Upper lobe of right lung (tissue), 1 donor: Measurements from ENCODE around the gene ABCC11. TPM values are rescaled to one million over a fixed set of nuclear protein-coding genes. Genes with fewer than 3 reads are reported as not detected.

ENCODE experiments used
- ATAC-seq: fragments of 200-7000 bp; cut with Tn5 transposase; one replicate; pipeline ENCODE4 v1.9.1; 2020; ENCODE audit warnings: mild to moderate bottlenecking, moderate library complexity
- DNase-seq: peaks from one replicate; pipeline ENCODE4 v3.0.0-alpha.2; 2020
- H3K27ac ChIP-seq: fragments of 200-600 bp; one replicate; pipeline ENCODE4 v1.8.0; 2022
- H3K27me3 ChIP-seq: fragments of 200-600 bp; one replicate; pipeline ENCODE4 v1.8.0; 2022; ENCODE audit warnings: mild to moderate bottlenecking
- H3K36me3 ChIP-seq: fragments of 200-600 bp; one replicate; pipeline ENCODE4 v1.8.0; 2022
- H3K4me1 ChIP-seq: fragments of 200-600 bp; one replicate; pipeline ENCODE4 v1.8.0; 2022
- H3K4me3 ChIP-seq: fragments of 200-600 bp; one replicate; pipeline ENCODE4 v1.8.0; 2022; ENCODE audit warnings: mild to moderate bottlenecking
- H3K9me3 ChIP-seq: fragments of 200-600 bp; one replicate; pipeline ENCODE4 v1.8.0; 2022
- intact Hi-C: fragments of 100-400 bp; cut with DNase I; formaldehyde crosslinking; loops from one replicate; pipeline ENCODE4 v1.11.0; 2022
- long read RNA-seq: library from polyadenylated mRNA; unstranded; transcript quantifications from one replicate; pipeline ENCODE4 v2.0.0, GENCODE V29; 2021
- total RNA-seq: library from RNA; stranded (reverse); fragmentation: NEBNext Ultra II Directional; extraction: Animal tissue kit (Norgen Biotek cat#: 25700); gene quantifications from one replicate; pipeline ENCODE4 v1.2.1, GENCODE V29; 2021
- TF ChIP-seq, protein P1 (sequence below): fragments of 200-600 bp; IDR thresholded peaks from one replicate; pipeline ENCODE4 v1.8.0; 2022; ENCODE audit warnings: antibody characterized with exemption
- donor health status: DM: no; HTN: yes; CAD: no; lungs with severe emphysema.

Gene ABCC11
- not detected for total RNA-seq
- long read RNA-seq, partial matches to known transcripts, result 0 of 1 reads
- long read RNA-seq, other reads (novel, unspliced or antisense), result 1 of 1 reads

DNA sequence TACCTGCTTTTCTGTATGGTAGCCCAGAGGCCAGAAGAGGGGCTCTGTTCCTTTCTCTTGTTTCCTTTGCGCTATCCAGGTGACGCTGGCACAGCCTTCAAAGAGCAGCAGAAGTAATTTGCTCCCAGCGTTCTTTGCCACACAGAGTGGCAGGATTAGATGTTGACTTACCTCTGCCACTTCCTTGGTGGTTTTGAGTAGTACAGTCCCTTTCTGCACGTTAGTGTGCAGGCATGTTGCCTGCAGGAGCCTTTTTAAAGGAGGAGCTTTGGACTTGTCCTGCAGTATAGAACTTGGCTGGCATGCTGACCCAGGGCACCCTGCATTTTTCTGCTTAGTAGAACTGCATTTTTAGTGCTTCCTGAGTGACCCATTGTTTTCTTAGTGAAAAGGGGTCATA is at the start of gene ABCC11:
TSS of gene ABCC11 (minus strand) at position 229 of the 400 bp plus-strand sequence. CDS start 15,618 bp downstream, outside the sequence.
- H3K9me3 ChIP-seq, result no peaks in the 10 kb centered on the region
- H3K27me3 ChIP-seq, result no peaks in the 10 kb centered on the region
- ATAC-seq (peak; percentile 5), DNase-seq (no peak)
- intact Hi-C loops, result no loop called here
- peaks cover 3% of the 10 kb centered on the region for H3K36me3 ChIP-seq
- no peak within 1 kb of the TSS for H3K27ac ChIP-seq
- no peak within 1 kb of the TSS for H3K4me3 ChIP-seq
- peaks cover 24% of the 10 kb centered on the region for H3K4me1 ChIP-seq
- TF ChIP-seq, protein P1, sequence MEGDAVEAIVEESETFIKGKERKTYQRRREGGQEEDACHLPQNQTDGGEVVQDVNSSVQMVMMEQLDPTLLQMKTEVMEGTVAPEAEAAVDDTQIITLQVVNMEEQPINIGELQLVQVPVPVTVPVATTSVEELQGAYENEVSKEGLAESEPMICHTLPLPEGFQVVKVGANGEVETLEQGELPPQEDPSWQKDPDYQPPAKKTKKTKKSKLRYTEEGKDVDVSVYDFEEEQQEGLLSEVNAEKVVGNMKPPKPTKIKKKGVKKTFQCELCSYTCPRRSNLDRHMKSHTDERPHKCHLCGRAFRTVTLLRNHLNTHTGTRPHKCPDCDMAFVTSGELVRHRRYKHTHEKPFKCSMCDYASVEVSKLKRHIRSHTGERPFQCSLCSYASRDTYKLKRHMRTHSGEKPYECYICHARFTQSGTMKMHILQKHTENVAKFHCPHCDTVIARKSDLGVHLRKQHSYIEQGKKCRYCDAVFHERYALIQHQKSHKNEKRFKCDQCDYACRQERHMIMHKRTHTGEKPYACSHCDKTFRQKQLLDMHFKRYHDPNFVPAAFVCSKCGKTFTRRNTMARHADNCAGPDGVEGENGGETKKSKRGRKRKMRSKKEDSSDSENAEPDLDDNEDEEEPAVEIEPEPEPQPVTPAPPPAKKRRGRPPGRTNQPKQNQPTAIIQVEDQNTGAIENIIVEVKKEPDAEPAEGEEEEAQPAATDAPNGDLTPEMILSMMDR, result no peak

DNA sequence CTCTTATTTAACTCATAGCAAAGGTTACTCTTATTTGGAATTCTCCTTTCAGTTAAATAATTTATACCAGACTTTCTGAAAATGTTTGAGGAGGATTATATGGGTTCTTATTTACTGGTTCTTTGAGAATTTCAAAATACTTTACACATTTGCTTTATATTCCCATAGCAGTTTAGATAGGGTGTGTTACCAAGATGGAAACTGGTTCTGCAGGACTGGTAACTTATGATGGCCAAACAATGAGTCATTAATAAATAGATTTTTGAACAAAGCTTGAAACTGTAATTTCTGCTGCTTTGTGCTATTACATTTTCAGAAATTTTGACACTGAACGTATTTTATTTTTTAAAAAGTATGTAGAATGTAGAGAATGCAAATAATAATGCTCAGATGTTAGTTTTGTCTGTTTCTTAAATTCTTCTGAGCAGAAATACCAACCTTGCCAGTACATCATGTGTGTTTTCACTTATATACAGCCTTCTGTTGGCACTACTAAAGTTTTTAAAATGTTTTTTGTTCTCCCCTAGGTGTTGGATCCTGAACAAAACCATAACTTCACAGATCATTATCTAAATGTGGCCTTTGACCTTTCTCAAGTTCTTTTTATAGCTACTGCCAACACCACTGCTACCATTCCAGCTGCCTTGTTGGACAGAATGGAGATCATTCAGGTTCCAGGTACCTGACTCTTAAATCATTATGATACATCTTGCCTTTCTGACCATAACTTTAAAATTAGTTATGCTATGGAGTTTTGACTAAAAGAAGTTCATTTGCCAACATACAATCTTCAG is 48.3 kb upstream of the ABCC11 start:
- Histone ChIP-seq H3K36me3 (peaks cover 49% of the 10 kb centered on the region), H3K4me1 (no peaks in the 10 kb centered on the region)
- no peak for DNase-seq

DNA sequence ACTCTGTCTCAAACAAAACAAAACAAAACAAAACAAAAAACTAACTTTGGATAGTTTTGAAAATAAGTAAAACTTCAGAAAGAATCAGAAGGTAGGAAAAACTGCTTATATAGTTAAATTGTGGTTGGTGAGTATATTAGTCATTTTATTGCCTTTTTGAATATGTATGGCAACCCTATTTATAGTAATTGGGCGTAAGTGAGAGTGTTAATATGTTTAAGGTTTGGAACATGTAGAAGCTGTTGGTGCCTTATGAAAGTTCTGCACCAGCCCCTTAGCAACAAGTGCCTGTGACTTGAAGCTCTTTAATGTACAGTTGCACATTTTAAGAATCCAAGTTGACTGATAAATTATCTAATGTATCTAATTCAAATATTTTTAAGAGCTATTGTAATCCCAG is 47.4 kb upstream of the ABCC11 start:
- no peak overlapping the region for H3K27ac ChIP-seq
- intact Hi-C loops, result no loop called here

More for the DNA sequence above, 48.3 kb upstream of the ABCC11 start:
- Histone ChIP-seq H3K27ac (no peak overlapping the region), H3K4me3 (no peak overlapping the region), H3K9me3 (no peaks in the 10 kb centered on the region), H3K27me3 (no peaks in the 10 kb centered on the region)
- no peak for ATAC-seq
- TF ChIP-seq, protein P1, result no peak
- intact Hi-C loops, result no loop called here

DNA sequence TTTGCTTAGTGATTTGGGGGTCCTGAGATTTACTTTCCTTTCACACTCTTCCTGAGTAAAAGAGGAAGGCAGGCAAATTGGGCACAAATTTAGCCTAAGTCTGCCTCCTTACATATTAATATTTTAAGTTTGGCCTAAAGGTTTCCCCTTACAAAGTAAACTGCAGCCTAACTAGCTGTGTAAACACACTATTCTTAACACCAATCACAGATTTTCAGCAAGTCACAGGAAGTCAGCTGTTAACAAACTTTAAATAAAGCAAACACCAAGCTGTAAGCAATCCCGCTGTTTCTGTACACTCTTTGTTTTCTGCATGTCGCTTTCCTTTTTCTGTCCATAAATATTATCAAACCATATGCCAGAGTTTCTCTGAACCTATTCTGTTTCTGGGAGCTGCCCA is 45.1 kb upstream of the ABCC11 start:
- no peaks in the 10 kb centered on the region for H3K4me1 ChIP-seq
- TF ChIP-seq, protein P1, result no peak
- DNase-seq (no peak), ATAC-seq (no peak)
- intact Hi-C loops, result no loop called here
- H3K36me3 ChIP-seq, result peaks cover 39% of the 10 kb centered on the region
- no peak overlapping the region for H3K4me3 ChIP-seq
- no peaks in the 10 kb centered on the region for H3K9me3 ChIP-seq
- H3K27me3 ChIP-seq, result no peaks in the 10 kb centered on the region
- H3K27ac ChIP-seq, result no peak overlapping the region

More for the DNA sequence above, 47.4 kb upstream of the ABCC11 start:
- H3K9me3 ChIP-seq, result no peaks in the 10 kb centered on the region
- TF ChIP-seq, protein P1, result no peak
- H3K4me1 ChIP-seq, result no peaks in the 10 kb centered on the region
- H3K27me3 ChIP-seq, result no peaks in the 10 kb centered on the region
- H3K36me3 ChIP-seq, result peaks cover 47% of the 10 kb centered on the region
- ATAC-seq (no peak), DNase-seq (no peak)
- no peak overlapping the region for H3K4me3 ChIP-seq

DNA sequence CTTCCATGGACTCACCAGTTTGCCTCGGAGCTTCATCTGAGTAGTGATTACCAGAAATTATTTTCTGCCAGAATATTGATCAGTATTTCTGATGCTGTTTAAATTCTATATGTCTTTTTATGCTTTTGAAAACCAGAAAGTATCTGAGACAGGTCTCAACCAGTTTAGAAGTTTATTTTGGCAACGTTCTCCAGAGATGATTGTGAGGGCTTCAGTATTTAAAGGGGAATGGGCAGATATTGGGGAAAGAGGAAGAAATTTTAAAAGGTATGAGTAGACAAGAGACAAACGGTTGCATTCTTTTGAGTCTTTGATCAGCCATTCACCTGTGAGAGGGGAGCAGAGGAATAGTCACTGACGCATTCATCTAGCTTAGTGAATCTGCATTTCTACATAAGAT is 44.4 kb upstream of the ABCC11 start:
- Histone ChIP-seq H3K27me3 (no peaks in the 10 kb centered on the region), H3K9me3 (no peaks in the 10 kb centered on the region), H3K4me1 (no peaks in the 10 kb centered on the region), H3K4me3 (no peak overlapping the region), H3K36me3 (peaks cover 32% of the 10 kb centered on the region), H3K27ac (no peak overlapping the region)
- ATAC-seq, result no peak
- DNase-seq, result no peak
- TF ChIP-seq, protein P1, result no peak
- intact Hi-C loops, result no loop called here
